HepG2 (cell line): ENCODE results near the gene SBK2. TPM values are rescaled to one million over a fixed set of nuclear protein-coding genes. Genes with fewer than 3 reads are reported as not detected.

Source experiments
- ATAC-seq: fragments of 200-7000 bp; cut with Tn5 transposase; 3 replicates; pipeline ENCODE4 v1.9.1; 2020; ENCODE audit warnings: mild to moderate bottlenecking, moderate library complexity
- BruUV-seq: library from RNA; stranded (reverse); fragments of 400-500 nt; replicated peaks from 2 replicates; lab custom pipeline; 2021; lab: Mats Ljungman, UMichigan
- CTCF ChIA-PET: fragments of 300-600 bp; formaldehyde crosslinking; extraction: SDS; loops from one replicate; lab custom pipeline; 2021; ENCODE audit warnings: low total read pairs, inconsistent platforms, low intra/inter-chr PET ratio; lab: Yijun Ruan, JAX
- POLR2A ChIA-PET: fragments of 350-600 bp; sonication (Branson Sonifier 250); formaldehyde crosslinking; loops from one replicate; lab custom pipeline; 2020; ENCODE audit warnings: antibody characterized with exemption, inconsistent platforms; lab: Yijun Ruan, JAX
- DNase-seq: peaks from one replicate; pipeline ENCODE4 v3.0.0-alpha.2; 2015; ENCODE audit warnings: low spot score
- FAIRE-seq: peaks from 3 replicates; lab custom pipeline; 2011; peaks lifted over from hg19 to GRCh38; lab: Jason Lieb, UNC
- H2AFZ ChIP-seq: one replicate; pipeline ENCODE4 v1.6.1; 2011; ENCODE audit warnings: low read length, inconsistent platforms
- H3K27ac ChIP-seq: fragments of 300-600 bp; 3 replicates; pipeline ENCODE4 v1.8.0; 2011; ENCODE audit warnings: mixed run types, mild to moderate bottlenecking, mixed read lengths, low read length, inconsistent platforms; ENCODE audit not compliant: insufficient read depth; ENCODE audit errors: extremely low read length
- H3K27me3 ChIP-seq, 2 experiments: fragments of 200-600 bp in 1 of 2; 2 replicates in 1 of 2; 3 replicates in 1 of 2; pipeline versions ENCODE4 v1.6.0 to v1.8.0; 2011; ENCODE audit warnings: low read length in 2 of 2, mild to moderate bottlenecking in 2 of 2, moderate library complexity in 2 of 2, inconsistent platforms in 1 of 2; ENCODE audit not compliant: insufficient read depth in 2 of 2, control insufficient read depth in 1 of 2
- H3K36me3 ChIP-seq, 2 experiments: fragments of 200-600 bp in 1 of 2; replicated peaks in 1 of 2; 2 replicates in 1 of 2; 3 replicates in 1 of 2; pipeline versions ENCODE4 v1.5.1 to v1.8.0; 2011; ENCODE audit warnings: low read length in 2 of 2, inconsistent platforms in 1 of 2; ENCODE audit not compliant: insufficient read depth in 2 of 2, control insufficient read depth in 1 of 2
- H3K4me1 ChIP-seq: 2 replicates; pipeline ENCODE4 v1.5.1; 2012; ENCODE audit warnings: low read length, inconsistent platforms; ENCODE audit not compliant: insufficient read depth
- H3K4me2 ChIP-seq: 2 replicates; pipeline ENCODE4 v1.6.0; 2011; ENCODE audit warnings: low read depth, low read length, inconsistent platforms
- H3K4me3 ChIP-seq, 3 experiments: fragments of 200-600 bp in 1 of 3; sonication (generic), shearing (Covaris generic) in 1 of 3; replicated peaks in 1 of 3; 2 replicates each; pipeline ENCODE4 v1.5.1; 2011 to 2016; ENCODE audit warnings: low read length in 3 of 3, inconsistent platforms in 2 of 3, low read depth in 2 of 3, mild to moderate bottlenecking in 2 of 3, control low read depth in 1 of 3, mixed read lengths in 1 of 3; ENCODE audit not compliant: insufficient read depth in 1 of 3
- H3K79me2 ChIP-seq: one replicate; pipeline ENCODE4 v1.6.1; 2011; ENCODE audit warnings: low read length, inconsistent platforms; ENCODE audit not compliant: insufficient read depth
- H3K9ac ChIP-seq: 2 replicates; pipeline ENCODE4 v1.6.0; 2011; ENCODE audit warnings: mild to moderate bottlenecking, low read depth, low read length, inconsistent platforms; ENCODE audit not compliant: insufficient read depth
- H3K9me3 ChIP-seq: 2 replicates; pipeline ENCODE4 v1.5.1; 2012; ENCODE audit warnings: mild to moderate bottlenecking, low read length
- H4K20me1 ChIP-seq: 2 replicates; pipeline ENCODE4 v1.6.0; 2011; ENCODE audit warnings: inconsistent platforms, mild to moderate bottlenecking, low read length, moderate library complexity; ENCODE audit not compliant: insufficient read depth
- ARID4A ChIP-seq: sonication (generic); formaldehyde crosslinking; IDR thresholded peaks from 2 replicates; pipeline ENCODE4 v1.5.0; 2020; ENCODE audit warnings: mild to moderate bottlenecking, missing genetic modification reagents, borderline replicate concordance
- ARNTL ChIP-seq: sonication (generic); formaldehyde crosslinking; IDR thresholded peaks from 2 replicates; pipeline ENCODE4 v1.4.0; 2020; ENCODE audit warnings: mild to moderate bottlenecking, missing genetic modification reagents
- BCLAF1 ChIP-seq: fragments of 450-650 bp; IDR thresholded peaks from 2 replicates; pipeline ENCODE4 v1.6.1; 2017; ENCODE audit warnings: mild to moderate bottlenecking
- CHCHD3 ChIP-seq: sonication (generic); formaldehyde crosslinking; IDR thresholded peaks from 2 replicates; pipeline ENCODE4 v1.8.0; 2022; ENCODE audit warnings: mild to moderate bottlenecking, missing genetic modification reagents, moderate library complexity
- DBP ChIP-seq: sonication (generic); formaldehyde crosslinking; IDR thresholded peaks from 2 replicates; pipeline ENCODE4 v1.4.0; 2020; ENCODE audit warnings: missing genetic modification reagents; ENCODE audit errors: not compliant biosample characterization
- FOSL2 ChIP-seq: sonication (generic); formaldehyde crosslinking; IDR thresholded peaks from 2 replicates; pipeline ENCODE4 v1.4.0; 2020; ENCODE audit warnings: missing genetic modification reagents
- KDM3A ChIP-seq: IDR thresholded peaks from 2 replicates; pipeline ENCODE4 v1.6.1; 2018; ENCODE audit warnings: low read depth, missing compliant biosample characterization
- MED13 ChIP-seq: sonication (generic); formaldehyde crosslinking; IDR thresholded peaks from 2 replicates; pipeline ENCODE4 v1.5.0; 2020; ENCODE audit warnings: missing genetic modification reagents
- NBN ChIP-seq: fragments of 450-650 bp; conservative IDR thresholded peaks from 2 replicates; pipeline ENCODE4 v1.6.1; 2017
- PHF21A ChIP-seq: sonication (generic); formaldehyde crosslinking; IDR thresholded peaks from 2 replicates; pipeline ENCODE4 v1.5.0; 2020; ENCODE audit warnings: mild to moderate bottlenecking, missing genetic modification reagents
- RARA ChIP-seq: IDR thresholded peaks from 2 replicates; pipeline ENCODE4 v1.6.1; 2016; ENCODE audit warnings: missing genetic modification reagents, missing compliant biosample characterization
- RNF2 ChIP-seq: fragments of 450-650 bp; conservative IDR thresholded peaks from 2 replicates; pipeline ENCODE4 v1.6.1; 2016; ENCODE audit warnings: low read depth
- ZNF703 ChIP-seq: sonication (generic); formaldehyde crosslinking; IDR thresholded peaks from 2 replicates; pipeline ENCODE4 v1.5.1; 2020; ENCODE audit warnings: missing genetic modification reagents, mild to moderate bottlenecking, moderate library complexity, borderline replicate concordance
- ZNF770 ChIP-seq: sonication (generic); formaldehyde crosslinking; IDR thresholded peaks from 2 replicates; pipeline ENCODE4 v1.5.0; 2020; ENCODE audit warnings: mild to moderate bottlenecking, missing genetic modification reagents
- WGBS: methylation state at CpG from one replicate; pipeline ENCODE4 v1.1.6; 2017; ENCODE audit warnings: low lambda C conversion rate; 5-methylcytosine and 5-hydroxymethylcytosine counted together
- in situ Hi-C: cut with HindIII; loops from 2 replicates; pipeline ENCODE4 v1.10.0; 2017; ENCODE audit warnings: low pct_unique_long_range_greater_than_20kb; ENCODE audit not compliant: extremely low pct_ligation_motif_present
- intact Hi-C: fragments of 100-400 bp; cut with micrococcal nuclease; formaldehyde crosslinking; loops from one replicate; pipeline ENCODE4 v1.10.0; 2022; ENCODE audit not compliant: unreplicated experiment
- polyA plus RNA-seq, 8 experiments: library from polyadenylated mRNA; depleted of rRNA in 3 of 8; stranded (reverse) in 7 of 8; unstranded in 1 of 8; fragments of >200 nt; fragmentation: Illumina TruSeq in 4 of 8; extraction: Trizol in 4 of 8; gene quantifications; 2 replicates each; pipeline versions ENCODE4 v1.2.1 to v1.2.3, GENCODE V29; 2011 to 2016; ENCODE audit warnings: low read depth in 4 of 8, missing spikeins in 1 of 8, mixed read lengths in 1 of 8; ENCODE audit not compliant: insufficient read depth in 1 of 8
- total RNA-seq, 5 experiments: library from RNA; depleted of rRNA; stranded (reverse); fragments of >200 nt; fragmentation: Illumina TruSeq; extraction: Trizol; gene quantifications; 2 replicates each; pipeline ENCODE4 v1.2.3, GENCODE V29; 2016; ENCODE audit warnings: low read depth in 1 of 5

SBK2 gene
- total and polyA plus RNA-seq, 2 of the 13 experiments (the other 11 are each of a cell fraction or from before 2014, with no cell fraction given), result 0.24 TPM; not detected in 1

- Histone ChIP-seq H3K9ac (no peak overlapping the region; the same call in none of the 2 replicates), H4K20me1 (no peaks in the 10 kb centered on the region), H3K9me3 (no peaks in the 10 kb centered on the region), H3K4me2 (peak overlapping the region; percentile 77), H3K27me3 (no peaks in the 10 kb centered on the region; a peak in 1 of 5 replicates), H3K79me2 (no peaks in the 10 kb centered on the region), H3K27ac (peak overlapping the region; percentile 0), H3K4me1 (peaks cover 59% of the 10 kb centered on the region), H2AFZ (no peak overlapping the region), H3K36me3 (no peaks in the 10 kb centered on the region), H3K4me3 (peak overlapping the region in 2 of 3 experiments; percentile 36 to 69; a peak in 4 of 6 replicates)
- ChIA-PET CTCF (no interaction called here), POLR2A (interaction anchor here (0.7 to 2.4 kb wide), 14 partner anchors 8 to 85 kb away, joined by 3 to 12 read pairs (median 4); partner anchors contain the start of genes FIZ1, ISOC2, ZNF524 and ZNF579)
- in situ Hi-C loops (no loop called here), intact Hi-C loops (no loop called here)
- 1% methylated on average over 13 of the region's 17 CpGs for WGBS
- no peak for FAIRE-seq
- no TSS peak for BruUV-seq
- DNase-seq, result peak; percentile 35
- peak; percentile 20 for ATAC-seq
- TF ChIP-seq NBN (no peak), FOSL2 (CRISPR knock-in tag) (peak; percentile 77), ZNF770 (CRISPR knock-in tag) (0 out of 2 replicates have a peak, but pooled peaks have one; percentile 24), BCLAF1 (no peak), MED13 (CRISPR knock-in tag) (no peak), ZNF703 (CRISPR knock-in tag) (no peak), ARID4A (peak; percentile 22; the same call in 1 of the 2 replicates), KDM3A (CRISPR knock-in tag) (no peak), CHCHD3 (no peak), RNF2 (no peak), DBP (no peak), RARA (CRISPR knock-in tag) (no peak), ARNTL (CRISPR knock-in tag) (no peak), PHF21A (no peak)
Measured at GRCh38 chr19:55546822-55547614, 10.1 kb upstream of the SBK2 start.
